ENCODE results near the gene ARID5A. TPM values are rescaled to one million over a fixed set of nuclear protein-coding genes. Genes with fewer than 3 reads are reported as not detected.

Gene ARID5A
- total and polyA plus RNA-seq, 2 experiments from 2014 or later: 5.5 to 7.7 TPM

DNA sequence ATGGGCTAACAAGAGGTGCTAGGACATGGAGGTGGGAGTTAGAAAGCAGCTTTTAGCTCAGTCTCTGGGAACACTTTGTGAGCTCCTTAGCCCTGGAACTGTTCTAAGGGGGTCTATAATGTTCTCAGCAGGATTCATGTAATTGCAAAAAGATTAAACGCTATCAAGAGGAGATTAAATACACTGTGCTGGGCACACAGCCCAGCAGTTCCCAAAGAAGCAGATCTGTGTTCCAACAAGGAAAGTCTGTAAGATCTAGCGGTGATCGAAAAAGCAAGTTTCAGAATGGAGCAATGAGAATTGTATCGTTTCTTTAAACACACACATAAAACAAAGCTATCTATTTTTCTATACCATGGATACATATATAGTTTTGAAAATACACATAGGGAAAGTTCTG lies 2.4 kb upstream of the ARID5A start:
- ATAC-seq (no peak), DNase-seq (ENCODE audit: low spot score) (no peak)
- H3K9me2 ChIP-seq (ENCODE audit: insufficient read depth): no peaks in the 10 kb centered on the region
- H3F3A ChIP-seq (replicated peaks; ENCODE audit: low read depth): 0 out of 2 replicates have a peak, but pooled peaks cover 3% of the 10 kb centered on the region
- no peaks in the 10 kb centered on the region for H3K9me3 Mint-ChIP-seq
- H3K4me3 ChIP-seq: no peak overlapping the region
- H3K27me3 Mint-ChIP-seq (ENCODE audit: insufficient read depth, low read depth, poor library complexity): peaks cover 27% of the 10 kb centered on the region
- peaks cover 34% of the 10 kb centered on the region for H3K27me3 ChIP-seq (ENCODE audit: insufficient read depth)
- H3K36me3 Mint-ChIP-seq (ENCODE audit: low read depth): no peaks in the 10 kb centered on the region
- H2AFZ ChIP-seq: no peak overlapping the region
- peaks cover 25% of the 10 kb centered on the region for H3K4me1 ChIP-seq (ENCODE audit: insufficient read depth)
- no peak overlapping the region for H3K4me2 ChIP-seq
- H3K27ac Mint-ChIP-seq: no peak overlapping the region; the same call in 1 of the 2 replicates
- no peak overlapping the region for H3K4me3 Mint-ChIP-seq
- H3K4me1 Mint-ChIP-seq: peaks cover 26% of the 10 kb centered on the region
- no peaks in the 10 kb centered on the region for H3K36me3 ChIP-seq (ENCODE audit: insufficient read depth)
- H4K20me1 ChIP-seq (replicated peaks; ENCODE audit: insufficient read depth): peaks cover 3% of the 10 kb centered on the region; the same call in 1 of the 2 replicates
- no peaks in the 10 kb centered on the region for H3K79me2 ChIP-seq (replicated peaks; ENCODE audit: insufficient read depth)
- no peak overlapping the region for H3K27ac ChIP-seq (ENCODE audit: low read depth)
- TF ChIP-seq, protein P1, sequence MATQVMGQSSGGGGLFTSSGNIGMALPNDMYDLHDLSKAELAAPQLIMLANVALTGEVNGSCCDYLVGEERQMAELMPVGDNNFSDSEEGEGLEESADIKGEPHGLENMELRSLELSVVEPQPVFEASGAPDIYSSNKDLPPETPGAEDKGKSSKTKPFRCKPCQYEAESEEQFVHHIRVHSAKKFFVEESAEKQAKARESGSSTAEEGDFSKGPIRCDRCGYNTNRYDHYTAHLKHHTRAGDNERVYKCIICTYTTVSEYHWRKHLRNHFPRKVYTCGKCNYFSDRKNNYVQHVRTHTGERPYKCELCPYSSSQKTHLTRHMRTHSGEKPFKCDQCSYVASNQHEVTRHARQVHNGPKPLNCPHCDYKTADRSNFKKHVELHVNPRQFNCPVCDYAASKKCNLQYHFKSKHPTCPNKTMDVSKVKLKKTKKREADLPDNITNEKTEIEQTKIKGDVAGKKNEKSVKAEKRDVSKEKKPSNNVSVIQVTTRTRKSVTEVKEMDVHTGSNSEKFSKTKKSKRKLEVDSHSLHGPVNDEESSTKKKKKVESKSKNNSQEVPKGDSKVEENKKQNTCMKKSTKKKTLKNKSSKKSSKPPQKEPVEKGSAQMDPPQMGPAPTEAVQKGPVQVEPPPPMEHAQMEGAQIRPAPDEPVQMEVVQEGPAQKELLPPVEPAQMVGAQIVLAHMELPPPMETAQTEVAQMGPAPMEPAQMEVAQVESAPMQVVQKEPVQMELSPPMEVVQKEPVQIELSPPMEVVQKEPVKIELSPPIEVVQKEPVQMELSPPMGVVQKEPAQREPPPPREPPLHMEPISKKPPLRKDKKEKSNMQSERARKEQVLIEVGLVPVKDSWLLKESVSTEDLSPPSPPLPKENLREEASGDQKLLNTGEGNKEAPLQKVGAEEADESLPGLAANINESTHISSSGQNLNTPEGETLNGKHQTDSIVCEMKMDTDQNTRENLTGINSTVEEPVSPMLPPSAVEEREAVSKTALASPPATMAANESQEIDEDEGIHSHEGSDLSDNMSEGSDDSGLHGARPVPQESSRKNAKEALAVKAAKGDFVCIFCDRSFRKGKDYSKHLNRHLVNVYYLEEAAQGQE (IDR thresholded peaks at IDR 0.05; ENCODE audit: unreplicated experiment): no peak
- TF ChIP-seq NANOG (IDR thresholded peaks at IDR 0.05; ENCODE audit: borderline replicate concordance): no peak
- no peak for TF ChIP-seq JUNB (IDR thresholded peaks at IDR 0.05; ENCODE audit: unreplicated experiment)
- TF ChIP-seq, protein P2, sequence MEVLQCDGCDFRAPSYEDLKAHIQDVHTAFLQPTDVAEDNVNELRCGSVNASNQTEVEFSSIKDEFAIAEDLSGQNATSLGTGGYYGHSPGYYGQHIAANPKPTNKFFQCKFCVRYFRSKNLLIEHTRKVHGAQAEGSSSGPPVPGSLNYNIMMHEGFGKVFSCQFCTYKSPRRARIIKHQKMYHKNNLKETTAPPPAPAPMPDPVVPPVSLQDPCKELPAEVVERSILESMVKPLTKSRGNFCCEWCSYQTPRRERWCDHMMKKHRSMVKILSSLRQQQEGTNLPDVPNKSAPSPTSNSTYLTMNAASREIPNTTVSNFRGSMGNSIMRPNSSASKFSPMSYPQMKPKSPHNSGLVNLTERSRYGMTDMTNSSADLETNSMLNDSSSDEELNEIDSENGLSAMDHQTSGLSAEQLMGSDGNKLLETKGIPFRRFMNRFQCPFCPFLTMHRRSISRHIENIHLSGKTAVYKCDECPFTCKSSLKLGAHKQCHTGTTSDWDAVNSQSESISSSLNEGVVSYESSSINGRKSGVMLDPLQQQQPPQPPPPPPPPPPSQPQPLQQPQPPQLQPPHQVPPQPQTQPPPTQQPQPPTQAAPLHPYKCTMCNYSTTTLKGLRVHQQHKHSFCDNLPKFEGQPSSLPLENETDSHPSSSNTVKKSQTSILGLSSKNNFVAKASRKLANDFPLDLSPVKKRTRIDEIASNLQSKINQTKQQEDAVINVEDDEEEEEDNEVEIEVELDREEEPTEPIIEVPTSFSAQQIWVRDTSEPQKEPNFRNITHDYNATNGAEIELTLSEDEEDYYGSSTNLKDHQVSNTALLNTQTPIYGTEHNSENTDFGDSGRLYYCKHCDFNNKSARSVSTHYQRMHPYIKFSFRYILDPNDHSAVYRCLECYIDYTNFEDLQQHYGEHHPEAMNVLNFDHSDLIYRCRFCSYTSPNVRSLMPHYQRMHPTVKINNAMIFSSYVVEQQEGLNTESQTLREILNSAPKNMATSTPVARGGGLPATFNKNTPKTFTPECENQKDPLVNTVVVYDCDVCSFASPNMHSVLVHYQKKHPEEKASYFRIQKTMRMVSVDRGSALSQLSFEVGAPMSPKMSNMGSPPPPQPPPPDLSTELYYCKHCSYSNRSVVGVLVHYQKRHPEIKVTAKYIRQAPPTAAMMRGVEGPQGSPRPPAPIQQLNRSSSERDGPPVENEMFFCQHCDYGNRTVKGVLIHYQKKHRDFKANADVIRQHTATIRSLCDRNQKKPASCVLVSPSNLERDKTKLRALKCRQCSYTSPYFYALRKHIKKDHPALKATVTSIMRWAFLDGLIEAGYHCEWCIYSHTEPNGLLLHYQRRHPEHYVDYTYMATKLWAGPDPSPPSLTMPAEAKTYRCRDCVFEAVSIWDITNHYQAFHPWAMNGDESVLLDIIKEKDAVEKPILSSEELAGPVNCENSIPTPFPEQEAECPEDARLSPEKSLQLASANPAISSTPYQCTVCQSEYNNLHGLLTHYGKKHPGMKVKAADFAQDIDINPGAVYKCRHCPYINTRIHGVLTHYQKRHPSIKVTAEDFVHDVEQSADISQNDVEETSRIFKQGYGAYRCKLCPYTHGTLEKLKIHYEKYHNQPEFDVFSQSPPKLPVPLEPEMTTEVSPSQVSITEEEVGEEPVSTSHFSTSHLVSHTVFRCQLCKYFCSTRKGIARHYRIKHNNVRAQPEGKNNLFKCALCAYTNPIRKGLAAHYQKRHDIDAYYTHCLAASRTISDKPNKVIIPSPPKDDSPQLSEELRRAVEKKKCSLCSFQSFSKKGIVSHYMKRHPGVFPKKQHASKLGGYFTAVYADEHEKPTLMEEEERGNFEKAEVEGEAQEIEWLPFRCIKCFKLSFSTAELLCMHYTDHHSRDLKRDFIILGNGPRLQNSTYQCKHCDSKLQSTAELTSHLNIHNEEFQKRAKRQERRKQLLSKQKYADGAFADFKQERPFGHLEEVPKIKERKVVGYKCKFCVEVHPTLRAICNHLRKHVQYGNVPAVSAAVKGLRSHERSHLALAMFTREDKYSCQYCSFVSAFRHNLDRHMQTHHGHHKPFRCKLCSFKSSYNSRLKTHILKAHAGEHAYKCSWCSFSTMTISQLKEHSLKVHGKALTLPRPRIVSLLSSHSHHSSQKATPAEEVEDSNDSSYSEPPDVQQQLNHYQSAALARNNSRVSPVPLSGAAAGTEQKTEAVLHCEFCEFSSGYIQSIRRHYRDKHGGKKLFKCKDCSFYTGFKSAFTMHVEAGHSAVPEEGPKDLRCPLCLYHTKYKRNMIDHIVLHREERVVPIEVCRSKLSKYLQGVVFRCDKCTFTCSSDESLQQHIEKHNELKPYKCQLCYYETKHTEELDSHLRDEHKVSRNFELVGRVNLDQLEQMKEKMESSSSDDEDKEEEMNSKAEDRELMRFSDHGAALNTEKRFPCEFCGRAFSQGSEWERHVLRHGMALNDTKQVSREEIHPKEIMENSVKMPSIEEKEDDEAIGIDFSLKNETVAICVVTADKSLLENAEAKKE (CRISPR knock-in tag; IDR thresholded peaks at IDR 0.05): no peak
- TF ChIP-seq ZNF114 (CRISPR knock-in tag; IDR thresholded peaks at IDR 0.05): no peak
